Stimulated activated CD4-positive, alpha-beta T cell treated with anti-CD3 and anti-CD28 coated beads, Interleukin-2, amount 100 ng/mL, for 4 hours (primary cell): ENCODE results near the gene UBTD2.
A peak's percentile ranks its signal among the peaks of the same experiment; 100 is the strongest.
"Not testable (repeated sequence)": the region's sequence is repeated elsewhere in the genome, so short reads cannot be mapped to it uniquely, and the experiment has no call there.

Source experiments
- DNase-seq: peaks from one replicate; pipeline ENCODE4 v3.0.0-alpha.2; 2020; ENCODE audit warnings: low read depth

The UBTD2 gene

DNA sequence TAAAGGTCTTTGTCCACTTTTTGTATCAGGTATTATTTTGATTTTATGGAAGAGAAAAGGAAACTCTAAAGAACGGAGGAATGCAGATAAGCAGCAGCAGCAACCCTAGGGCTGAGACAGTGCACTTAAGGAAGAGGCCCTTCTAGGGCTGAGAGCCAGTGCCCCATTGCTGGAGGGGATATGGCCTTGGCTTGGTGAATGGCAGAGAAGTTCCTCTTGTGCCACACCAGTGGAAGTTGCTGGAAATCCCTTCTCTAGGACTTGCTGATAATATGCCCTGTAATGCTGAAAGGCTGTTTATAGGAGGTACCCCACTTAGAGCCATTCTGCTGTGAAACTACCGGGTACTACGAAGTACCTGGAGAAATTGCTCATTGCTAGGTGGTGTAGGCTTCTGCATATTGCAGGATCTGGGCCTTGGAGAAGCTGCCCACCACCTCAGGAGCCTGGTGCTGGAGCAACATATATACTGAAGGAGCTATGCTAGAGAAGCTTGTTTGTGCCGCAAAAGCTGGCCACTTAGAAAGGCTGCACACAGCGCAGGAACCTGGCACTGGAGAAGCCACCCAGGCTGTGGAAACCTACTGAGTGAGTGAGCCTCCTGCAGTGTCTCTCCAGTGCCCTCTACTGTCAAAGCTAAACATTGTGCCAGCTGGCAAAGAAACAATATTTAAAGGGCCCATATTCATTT lies 9.6 kb upstream of the UBTD2 start:
- peak; percentile 49 for DNase-seq

DNA sequence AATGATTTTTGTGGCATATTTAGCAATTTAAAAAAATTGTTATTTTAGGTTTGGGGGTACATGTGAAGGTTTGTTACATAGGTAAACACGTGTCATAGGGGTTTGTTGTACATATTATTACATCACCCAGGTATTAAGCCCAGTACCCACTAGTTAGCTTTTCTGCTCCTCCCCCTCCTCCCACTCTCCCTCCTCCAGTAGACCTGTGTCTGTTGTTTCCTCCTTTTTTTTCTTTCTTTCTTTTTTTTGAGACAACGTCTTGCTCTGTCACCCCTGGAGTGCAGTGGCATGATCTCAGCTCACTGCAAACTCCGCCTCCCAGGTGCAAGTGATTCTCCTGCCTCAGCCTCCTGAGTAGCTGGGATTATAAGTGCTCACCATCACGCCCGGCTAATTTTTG lies 8.3 kb upstream of the UBTD2 start:
- not testable (repeated sequence) for DNase-seq

DNA sequence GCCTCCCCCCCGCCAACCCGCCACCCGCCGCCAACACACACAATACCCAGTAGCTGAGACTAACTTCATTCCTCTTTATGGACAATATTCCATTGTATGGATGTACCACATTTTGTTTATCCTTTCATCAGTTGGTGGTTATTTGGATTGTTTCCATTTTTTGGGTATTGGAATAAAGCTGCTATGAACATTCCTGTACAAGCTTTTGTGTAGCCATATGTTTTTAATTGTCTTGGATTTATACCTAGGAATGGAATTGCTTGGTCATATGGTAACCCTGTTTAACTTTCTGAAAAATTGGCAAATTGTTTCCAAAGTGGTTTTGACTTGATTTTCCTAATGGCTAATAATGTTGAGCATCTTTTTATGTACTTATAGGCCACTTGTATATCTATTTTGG lies 4.9 kb upstream of the UBTD2 start:
- no peak for DNase-seq

DNA sequence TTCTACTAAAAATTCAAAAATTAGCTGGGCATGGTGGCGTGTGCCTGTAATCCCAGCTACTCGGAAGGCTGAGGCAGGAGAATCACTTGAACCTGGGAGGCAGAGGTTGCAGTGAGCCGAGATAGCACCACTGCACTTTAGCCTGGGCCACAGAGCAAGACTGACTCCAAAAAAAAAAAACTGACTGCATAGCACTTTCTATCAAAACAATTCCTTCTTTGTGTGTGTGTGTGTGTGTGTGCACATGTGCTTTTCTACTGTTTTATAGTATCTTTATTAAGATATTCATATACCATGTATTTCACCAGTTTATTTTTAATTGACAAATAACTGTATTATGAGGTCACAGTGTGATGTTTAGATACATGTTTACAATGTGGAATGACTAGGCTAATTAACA lies 3.6 kb upstream of the UBTD2 start:
- DNase-seq: not testable (repeated sequence)

DNA sequence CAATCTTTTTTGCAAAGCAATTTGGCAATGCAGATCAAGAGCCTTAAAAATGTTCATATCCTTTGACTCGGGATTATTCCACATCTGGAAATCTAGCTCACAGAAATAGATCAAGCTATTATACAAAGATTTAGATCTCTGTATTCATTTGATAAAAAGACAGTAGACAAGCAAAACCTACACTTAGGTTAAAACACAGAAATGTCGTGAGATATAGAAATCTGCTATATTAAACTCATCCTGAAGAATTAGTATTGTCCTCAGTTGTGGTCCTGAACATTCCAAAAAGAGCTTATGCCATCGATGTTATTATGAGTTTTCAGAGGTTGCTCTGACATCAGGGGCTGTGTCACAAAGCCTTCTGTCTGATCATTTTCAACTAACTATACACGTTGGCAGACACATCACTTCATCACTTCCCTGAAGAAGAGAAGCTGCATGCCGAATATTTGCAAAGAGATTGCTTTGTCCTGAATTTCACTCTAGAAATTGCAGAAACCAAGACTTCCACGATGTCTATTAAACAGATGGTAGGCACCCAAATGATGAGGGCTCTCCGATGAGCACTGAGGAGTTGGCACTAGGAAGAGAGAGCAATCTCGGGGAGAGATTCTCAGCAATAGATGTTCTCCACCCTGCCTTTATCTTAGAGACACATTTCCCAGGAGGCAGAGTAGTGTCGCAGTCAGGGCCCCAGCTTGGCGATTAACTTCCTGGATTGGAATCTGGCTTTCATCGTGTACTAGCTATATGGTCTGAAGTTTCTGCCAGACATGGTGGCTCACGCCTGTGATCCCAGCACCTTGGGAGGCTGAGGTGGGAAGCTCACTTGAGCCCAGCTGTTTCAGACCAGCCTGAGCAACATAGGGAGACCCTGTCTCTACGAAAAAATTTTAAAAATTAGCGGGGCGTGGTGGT lies 1.9 kb upstream of the UBTD2 start:
- DNase-seq: no peak

DNA sequence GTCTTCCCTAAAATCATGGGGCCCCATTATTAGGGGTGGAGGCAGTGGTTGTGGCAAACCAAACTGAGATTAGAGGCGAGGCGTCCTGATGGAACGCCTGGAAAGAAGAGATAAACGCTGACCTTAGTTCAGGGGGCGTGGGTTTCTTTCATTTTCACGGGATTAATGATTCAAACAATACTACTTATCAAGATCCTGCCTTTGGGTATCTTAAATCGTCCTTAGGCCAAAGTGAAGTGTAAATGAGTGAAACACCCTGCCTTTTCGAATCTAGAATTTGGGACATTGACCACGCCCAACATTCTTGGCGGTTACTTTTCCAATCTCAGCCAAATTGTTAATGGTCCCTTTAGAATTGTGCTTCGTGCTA lies 1.0 kb upstream of the UBTD2 start:
- DNase-seq: no peak

DNA sequence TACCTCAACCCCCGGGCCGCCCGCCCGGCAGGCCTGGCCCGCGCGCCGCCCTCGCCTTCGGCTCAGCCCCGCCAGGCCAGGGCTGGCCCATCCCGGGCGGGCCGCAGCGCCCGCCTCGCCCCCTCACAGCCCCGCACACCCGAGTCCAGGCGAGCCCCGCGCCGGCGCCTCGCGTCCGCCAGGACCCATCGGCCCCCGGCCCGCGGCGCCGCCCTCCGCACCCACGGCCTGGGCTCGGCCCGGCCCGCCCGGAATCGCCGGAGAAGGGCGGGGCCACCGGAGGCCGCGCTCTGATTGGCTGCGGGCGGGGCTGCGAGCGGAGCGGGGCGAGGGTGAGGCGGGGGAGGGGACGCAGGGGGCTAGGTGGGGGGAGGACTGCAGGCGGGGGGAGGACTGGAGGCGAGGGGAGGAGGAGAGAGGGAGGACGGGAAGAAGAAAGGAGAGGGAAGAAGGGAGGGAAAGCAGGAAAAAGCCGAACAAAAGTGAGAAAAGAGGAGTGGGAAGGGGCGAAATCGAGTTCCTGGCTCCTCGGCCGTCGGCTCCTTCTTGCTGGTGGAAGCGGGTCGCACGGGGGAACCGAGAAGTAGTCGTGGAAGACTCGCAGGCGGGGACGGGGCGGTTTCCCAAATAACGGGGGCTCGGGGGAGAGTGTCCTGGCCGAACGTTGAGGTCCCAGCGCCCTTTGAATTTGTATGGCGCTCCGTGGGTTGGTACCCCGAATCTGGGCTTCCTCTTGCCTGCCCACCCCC lies 472 bp upstream of the UBTD2 start:
- peak; percentile 72 for DNase-seq

DNA sequence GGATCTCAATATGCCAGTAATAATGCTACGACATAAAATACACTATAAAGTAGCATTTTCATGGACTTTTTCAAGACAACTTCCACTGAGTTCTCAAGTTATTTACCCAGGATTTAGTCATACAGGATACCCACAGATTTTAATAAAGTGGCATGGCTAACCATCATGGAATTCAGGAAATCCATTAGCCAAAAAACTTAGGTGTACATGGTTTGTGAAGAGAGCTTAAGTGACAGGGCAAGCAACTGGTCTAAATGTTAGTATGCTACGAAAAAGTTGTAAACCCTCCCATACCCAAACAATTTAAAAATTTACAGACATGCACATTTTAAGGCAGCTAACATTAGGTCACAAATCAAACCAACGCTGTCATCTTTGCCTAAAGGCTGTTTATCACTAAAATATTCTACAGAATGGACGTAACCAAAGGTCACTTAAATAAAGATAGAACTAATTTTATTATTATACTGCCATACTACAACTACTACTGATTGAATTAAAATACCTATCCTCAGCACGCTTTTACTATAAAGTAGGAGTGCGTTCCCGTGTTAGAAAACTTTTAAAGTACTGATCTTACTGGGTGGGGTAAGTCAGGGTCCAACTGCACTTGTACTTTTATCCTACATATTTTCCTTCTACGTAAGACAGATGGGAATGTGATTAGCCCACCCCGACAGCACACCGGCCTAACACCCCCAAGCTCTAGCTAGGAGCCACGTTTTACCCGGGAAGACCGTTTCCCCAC lies 1.1 kb downstream of the UBTD2 start:
- DNase-seq: no peak

DNA sequence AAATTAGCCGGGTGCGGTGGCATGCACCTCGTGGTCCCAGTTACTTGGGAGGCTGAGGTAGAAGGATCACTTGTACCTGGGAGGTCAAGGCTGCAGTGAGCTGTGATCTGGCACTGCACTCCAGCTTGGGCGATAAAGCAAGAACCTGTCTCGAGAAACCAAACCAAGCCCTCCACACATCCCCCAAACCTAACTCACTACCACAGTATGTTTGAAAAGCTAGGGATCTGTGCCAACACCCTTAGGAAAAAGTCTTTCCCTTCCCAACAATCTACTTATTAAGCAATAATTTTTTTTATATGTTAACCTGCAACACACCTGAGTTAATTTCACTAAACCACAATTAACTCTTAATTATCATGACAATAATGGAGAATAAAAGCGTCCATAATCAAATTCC lies 2.2 kb downstream of the UBTD2 start:
- DNase-seq: no peak

DNA sequence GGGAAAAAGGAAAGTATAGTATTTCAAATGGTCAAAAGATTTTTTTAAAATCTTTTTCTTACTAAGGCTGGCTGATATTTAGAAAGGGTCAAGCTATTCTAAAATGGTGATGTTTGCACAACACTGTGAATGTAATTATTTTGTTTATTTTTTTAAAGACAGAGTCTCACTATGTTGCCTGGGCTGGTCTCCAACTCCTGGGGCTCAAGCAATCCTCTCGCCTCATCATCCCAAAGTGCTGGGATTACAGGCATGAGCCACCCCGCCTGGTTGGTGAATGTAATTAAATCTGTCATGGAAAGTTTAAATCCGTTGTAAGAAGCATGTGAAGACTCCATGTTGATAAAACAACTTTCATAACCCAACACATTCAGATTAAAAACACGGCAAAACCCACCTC lies 2.6 kb downstream of the UBTD2 start:
- DNase-seq: no peak

DNA sequence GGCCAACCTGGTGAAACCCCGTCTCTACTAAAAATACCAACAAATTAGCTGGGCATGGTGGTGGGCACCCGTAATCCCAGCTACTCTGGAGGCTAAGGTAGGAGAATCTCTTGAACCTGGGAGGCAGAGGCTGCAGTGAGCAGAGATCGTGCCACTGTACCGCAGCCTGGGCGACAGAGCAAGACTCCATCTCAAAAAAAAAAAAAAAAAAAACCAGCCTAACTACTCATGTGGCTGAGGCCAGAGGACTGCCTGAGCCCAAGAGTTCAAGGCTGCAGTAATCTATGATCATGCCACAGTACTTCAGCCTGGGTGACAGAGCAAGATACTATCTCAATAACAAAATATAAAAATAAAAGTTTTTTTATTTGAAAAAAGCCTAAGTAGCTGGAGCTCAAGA lies 3.2 kb downstream of the UBTD2 start:
- DNase-seq: no peak

DNA sequence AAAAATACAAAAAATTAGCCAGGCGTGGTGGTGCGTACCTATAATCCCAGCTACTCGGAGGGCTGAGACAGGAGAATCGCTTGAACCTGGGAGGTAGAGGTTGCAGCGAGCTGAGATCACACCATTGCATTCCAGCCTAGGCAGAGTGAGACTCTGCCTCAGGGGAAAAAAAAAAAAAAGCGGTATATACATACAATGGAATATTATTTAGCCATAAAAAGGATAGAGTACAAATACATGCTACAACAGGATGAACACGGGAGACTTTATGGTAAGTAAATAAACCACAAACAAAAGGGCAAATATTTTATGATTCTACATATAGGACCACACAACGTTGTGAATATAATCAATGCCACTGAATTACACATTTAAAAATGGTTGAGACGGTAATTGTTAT lies 5.2 kb downstream of the UBTD2 start:
- no peak for DNase-seq

DNA sequence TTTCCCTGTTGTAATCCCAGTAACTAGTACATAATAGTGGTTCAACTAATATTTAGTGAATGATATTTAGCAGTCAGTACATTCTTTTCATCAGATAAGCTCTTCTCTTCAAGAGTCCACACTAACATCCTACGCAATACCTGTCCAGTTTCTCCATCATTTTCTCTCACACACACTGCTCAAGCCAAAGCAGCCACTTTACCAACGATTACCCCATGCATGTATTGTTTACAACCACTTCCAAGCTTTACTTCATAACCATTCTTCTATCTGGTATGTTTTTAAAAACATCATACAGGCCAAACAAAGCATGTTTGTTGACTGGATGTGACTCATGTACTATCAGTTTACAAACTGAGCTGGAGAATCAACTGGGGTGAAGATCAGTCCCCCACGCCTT lies 7.3 kb downstream of the UBTD2 start:
- DNase-seq: no peak

DNA sequence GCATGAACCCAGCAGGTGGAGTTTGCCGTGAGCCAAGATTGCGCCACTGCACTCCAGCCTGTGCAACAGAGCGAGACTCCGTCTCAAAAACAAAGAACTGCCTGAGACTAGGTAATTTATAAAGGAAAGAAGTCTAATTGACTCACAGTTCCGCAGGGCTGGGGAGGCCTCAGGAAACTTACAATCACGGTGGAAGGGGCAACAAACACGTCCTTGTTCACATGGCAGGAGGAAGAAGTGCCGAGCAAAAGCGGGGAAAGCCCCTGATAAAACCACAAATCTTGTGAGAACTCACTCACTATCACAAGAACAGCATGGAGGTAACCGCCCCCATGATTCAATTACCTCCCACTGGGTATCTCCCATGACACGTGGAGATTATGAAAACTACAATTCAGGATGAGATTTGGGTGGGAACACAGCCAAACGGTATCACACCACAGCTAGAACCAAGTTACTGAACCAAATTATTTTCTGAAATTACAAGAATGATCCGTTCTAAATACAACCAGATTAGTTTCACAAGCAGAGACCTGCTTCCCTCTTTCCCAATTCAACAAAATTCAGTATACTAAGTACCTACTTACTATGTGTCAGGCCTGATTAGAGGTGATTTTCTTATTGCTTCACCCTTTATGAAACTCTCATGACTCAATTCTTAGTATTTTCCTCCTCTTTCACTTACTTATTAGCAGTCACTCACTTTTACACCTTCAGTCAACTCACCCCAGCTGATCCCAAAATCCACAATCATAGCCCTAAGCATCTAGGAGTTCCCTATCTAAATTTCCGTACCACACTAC lies 8.4 kb downstream of the UBTD2 start:
- peak; percentile 70 for DNase-seq

DNA sequence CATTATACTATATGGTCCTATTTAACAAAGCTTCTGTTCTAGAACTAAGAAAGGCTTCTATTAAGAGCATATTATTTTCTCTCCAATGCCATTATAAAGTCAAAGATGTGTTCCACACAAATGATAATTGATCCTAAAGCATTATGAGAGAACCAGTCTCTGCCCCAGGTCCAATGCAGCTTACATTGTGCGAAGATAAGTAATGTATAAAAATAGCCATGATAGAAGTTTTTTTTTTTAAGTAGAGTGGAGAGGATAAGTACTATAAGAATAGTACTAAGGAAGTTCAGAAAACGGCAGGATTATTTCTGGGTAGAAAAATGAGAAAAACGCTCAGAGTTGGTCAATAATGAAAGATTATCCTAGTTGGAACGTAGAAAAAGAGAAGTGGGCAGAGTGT lies 15.6 kb downstream of the UBTD2 start:
- no peak for DNase-seq

DNA sequence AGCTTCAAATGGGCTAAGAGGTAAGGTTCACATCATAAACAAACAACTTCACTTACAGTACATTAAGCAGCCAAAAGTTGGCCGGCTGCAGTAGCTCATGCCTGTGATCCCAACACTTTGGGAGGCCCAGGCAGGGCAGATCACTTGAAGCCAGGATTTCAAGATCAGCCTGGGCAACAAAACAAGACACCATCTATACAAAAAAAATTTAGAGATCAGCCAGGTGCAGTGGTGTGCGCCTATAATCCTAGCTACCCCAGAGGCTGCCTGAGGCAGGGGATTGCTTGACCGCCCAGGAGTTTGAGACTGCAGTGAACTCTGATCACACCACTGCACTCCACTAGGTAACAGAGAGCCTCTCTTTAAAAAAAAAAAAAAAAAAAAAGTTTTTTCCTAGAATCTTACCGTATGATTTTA lies 16.9 kb downstream of the UBTD2 start:
- DNase-seq: no peak

DNA sequence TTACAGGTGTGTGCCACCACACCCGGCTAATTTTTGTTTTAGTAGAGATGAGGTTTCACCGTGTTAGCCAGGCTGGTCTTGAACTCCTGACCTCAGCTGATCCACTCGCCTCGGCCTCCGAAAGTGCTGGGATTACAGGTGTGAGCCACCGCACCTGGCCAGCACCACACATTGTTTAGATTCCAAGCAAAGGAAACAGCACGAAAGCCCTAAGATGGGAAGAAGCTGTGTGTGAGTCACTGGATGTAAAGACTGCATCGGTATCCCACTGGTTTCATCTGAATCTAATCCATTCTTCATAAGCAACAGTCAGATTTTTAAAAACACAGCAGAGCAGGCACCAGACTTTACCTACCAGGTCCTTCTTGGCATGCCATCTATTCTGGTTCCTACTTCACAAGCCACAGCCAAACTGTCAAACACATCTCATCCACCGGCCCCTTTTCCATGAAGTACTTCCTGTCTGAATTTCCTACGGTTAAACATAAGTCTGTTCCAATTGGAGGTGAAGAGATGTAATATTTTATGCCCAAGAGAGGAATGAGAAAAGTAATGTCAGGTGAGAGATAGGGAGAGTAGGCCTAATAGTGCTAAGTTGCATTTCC lies 17.4 kb downstream of the UBTD2 start:
- DNase-seq: no peak

DNA sequence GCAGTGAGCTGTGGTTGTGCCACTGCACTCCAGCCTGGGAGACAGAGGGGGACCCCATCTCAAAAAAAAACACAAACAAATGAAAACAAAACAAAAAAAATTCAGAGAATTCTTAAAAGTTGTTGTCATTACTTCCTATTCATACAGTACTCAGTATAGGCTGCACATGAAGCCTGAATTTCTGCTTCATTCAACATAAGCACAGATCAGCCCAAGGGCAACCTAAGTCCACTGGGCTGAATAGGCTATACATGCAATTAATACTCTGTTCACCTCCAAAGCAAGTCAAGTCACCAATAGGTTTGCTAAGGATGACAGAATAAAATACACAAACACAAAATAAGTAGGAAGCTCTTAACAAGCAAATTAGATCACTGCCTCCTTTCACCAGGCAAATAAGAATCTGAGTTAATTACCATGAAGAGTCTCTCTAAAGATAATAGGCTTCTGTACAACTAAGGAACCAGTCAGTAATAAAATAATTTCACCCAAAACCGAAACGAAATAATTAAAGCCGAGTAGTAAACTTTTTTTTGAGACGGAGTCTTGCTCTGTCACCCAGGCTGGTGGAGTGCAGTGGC lies 18.7 kb downstream of the UBTD2 start:
- DNase-seq: no peak

DNA sequence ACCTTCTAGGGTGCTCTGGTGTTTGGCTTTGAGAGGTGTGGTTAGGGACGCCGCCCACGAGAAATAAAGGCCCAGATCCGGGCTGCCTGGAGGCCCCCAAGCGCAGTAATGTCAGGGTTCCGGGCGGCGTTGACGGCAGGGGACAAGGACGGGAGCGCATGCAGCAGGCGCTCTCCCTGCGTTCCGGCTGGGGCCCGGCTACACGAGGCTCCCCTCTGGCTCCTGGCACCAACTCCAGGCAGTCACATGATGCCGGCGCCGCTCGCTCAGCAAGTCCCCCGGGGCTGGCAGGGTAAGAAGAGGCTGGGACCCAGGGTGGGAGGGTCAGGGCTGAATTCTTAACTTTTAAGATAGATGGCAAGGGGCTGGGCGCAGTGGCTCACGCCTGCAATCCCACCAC lies 28.1 kb downstream of the UBTD2 start:
- DNase-seq: no peak

DNA sequence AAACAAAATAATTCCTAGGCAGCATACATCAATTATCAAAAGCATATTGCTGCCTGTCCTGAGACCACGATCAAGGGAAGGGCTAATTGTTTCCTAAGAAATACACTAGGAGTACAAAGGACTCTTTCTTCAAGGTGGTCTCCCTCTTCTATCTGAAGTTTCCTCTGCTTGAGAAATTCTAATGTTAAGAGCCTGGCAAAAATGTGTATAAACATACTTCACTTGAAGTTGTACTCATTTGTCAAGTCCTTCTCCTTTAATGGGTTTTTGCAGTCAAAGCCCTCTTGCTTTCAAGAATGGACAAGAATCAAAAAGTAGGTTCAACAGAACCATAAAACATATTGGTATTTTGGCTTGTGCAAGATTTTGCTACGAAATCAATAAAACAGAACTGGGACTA lies 31.1 kb downstream of the UBTD2 start:
- DNase-seq: no peak

DNA sequence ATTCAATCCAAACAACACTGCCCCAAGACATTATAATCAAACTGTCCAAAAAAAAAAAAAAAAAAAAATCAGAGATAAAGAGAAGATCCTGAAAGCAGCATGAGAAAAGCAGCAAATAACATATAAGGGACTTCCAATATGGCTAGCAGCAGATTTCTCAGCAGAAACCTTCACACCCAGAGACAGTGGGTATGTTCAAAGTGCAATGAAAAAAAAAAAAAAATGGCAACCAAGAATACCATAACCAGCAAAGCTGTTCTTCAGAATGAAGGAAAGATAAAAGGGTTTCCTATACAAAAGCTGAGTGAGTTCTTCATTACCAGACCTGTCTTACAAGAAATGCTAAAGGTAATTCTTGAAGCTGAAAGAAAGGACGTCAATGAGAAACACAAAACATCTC lies 32.1 kb downstream of the UBTD2 start:
- no peak for DNase-seq
